CD4-positive, alpha-beta T cell treated with Interleukin-21 for 1 hour (primary cell): ENCODE measurements around the gene PKP4.

Experiments used
- DNase-seq: peaks from one replicate; pipeline ENCODE4 v3.0.0-alpha.2; 2020

PKP4 gene

GRCh38 chr2:158602027-158602426 is 145.3 kb downstream of the PKP4 start:
- no peak for DNase-seq

- DNase-seq: no peak
Observed at GRCh38 chr2:158603205-158603604, 146.5 kb downstream of the PKP4 start.

DNA sequence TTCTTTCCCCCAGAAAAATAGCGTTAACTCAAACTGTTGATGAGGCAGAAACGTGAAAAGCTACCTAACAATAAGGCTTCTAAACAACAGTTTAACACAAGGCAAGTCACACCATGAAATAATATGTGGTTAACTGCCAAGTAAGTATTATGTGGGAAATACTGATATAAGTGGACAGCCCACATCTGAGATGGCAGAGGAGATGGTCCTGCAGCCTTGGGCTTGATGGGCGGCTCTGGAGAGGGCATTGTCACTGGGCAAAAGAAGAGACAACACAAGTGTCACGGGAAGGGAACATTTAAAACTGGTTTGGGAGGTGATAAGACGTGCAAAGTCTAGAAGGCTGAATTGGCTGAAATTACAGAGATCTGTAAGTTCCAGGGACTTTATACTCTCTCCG is 147.2 kb downstream of the PKP4 start:
- no peak for DNase-seq

GRCh38 chr2:158610059-158610458 is 153.3 kb downstream of the PKP4 start:
- DNase-seq: no peak

- DNase-seq: no peak
Observed at GRCh38 chr2:158616480-158617000, 159.8 kb downstream of the PKP4 start.

DNA sequence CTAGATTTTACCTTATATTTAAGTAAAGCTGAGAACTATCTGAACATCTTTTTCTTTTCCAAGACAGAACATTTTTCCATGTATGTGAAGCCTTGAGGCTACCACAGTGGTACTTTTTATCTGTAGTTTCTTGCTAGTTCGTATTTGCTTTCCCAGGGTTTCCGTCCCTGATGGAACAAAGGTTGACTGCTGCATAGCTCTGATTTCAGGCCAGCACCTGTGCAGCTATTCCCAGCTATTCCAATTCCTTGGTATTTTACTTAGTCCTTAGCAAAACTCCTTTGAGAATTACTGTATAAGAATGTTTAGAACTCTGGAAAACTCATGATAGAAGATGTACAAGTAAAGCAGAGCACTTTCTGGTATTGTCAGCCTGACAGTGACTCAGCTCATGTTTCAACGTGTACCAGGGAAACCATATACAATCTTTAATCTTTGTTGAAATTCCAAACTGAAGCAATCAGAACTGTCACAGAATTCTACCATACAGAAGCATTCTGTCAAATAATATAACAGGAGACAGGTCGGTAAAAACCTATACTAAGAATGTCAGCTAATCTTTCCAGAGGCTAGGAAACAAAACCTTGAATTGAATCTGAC is 162.2 kb downstream of the PKP4 start:
- no peak for DNase-seq

DNA sequence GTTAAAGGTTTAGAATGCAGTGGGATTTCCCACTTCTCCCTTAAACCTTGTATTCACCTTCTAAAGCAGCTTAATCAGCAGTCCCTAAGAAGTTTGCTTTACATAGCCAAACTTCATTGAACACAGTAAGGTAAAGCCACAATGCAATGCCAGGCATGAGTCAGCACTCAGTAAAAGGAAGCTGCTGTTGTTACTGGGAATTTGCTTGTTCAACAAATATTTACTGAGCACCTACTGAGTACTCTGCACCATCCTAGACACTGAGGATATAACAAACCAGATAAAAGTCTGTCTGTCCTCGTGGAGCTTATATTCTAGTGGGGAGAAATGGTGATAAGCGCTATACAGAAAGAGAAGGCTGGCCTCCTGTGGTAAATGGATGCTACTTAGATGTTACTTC is 162.7 kb downstream of the PKP4 start:
- no peak for DNase-seq

DNA sequence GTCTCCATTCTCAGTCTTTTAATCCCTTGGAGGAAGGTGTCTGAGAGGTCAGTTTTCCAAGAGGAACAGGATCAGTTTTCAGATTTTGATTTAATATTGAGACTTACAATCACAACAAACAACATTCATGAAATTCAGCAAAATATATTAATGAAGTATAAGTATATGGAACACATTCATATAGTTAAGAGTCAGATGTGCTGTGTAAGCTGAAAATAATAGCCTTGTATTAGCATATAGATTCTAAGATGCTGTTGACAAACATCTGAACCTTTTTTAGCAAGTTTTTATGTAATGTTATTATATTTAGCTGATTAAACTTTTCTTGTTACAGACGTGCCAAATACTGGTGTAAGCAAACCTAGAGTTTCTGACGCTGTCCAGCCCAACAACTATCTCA is 163.9 kb downstream of the PKP4 start:
- DNase-seq: no peak

GRCh38 chr2:158624071-158624667 is 167.4 kb downstream of the PKP4 start:
- no peak for DNase-seq

DNA sequence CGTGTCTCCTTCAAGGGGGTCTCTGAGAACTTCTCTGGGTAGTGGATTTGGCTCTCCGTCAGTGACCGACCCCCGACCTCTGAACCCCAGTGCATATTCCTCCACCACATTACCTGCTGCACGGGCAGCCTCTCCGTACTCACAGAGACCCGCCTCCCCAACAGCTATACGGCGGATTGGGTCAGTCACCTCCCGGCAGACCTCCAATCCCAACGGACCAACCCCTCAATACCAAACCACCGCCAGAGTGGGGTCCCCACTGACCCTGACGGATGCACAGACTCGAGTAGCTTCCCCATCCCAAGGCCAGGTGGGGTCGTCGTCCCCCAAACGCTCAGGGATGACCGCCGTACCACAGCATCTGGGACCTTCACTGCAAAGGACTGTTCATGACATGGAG is 168.2 kb downstream of the PKP4 start:
- no peak for DNase-seq

GRCh38 chr2:158629116-158629515 is 172.4 kb downstream of the PKP4 start:
- no peak for DNase-seq

DNA sequence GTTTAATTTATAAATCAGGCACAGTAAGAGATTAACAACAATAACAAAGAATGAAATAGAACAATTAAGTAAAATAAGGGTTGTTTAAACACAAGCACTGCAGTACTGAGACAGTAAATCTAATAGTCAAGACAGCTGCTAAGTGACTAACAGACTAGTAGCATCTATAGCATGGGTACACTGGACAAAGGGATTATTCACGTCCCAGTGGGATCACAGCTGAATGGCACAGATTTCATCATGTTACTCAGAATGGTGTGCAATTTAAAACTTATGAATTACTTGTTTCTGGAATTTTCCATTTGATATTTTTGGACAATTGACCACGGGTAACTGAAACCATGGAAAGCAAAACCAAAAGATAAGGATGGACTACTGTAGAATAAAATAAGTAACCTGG is 176.5 kb downstream of the PKP4 start:
- DNase-seq: no peak

GRCh38 chr2:158634627-158635026 is 177.9 kb downstream of the PKP4 start:
- no peak for DNase-seq

GRCh38 chr2:158635961-158636601 is 179.3 kb downstream of the PKP4 start:
- DNase-seq: no peak

GRCh38 chr2:158637357-158637756 is 180.6 kb downstream of the PKP4 start:
- DNase-seq: no peak

DNA sequence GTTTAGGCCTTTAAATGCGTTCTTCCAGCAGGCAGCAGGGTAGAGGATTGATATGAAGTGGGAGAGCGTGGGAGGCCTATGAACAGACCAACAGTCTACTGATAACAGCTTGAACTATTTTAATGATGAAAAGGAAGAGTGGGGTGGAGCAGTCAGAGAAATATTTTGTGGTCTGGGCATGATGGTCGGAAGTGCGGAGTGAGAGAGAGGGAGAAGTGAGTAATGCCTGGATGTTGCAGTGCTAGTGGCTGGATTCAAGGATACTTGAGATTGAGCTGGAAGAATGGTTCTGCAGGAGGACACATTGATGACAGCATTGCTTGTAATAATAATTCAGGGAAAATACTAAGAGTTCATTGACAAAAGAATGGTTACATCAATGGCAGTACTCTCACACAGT is 187.4 kb downstream of the PKP4 start:
- no peak for DNase-seq

- no peak for DNase-seq
Observed at GRCh38 chr2:158645299-158645698, 188.5 kb downstream of the PKP4 start.

DNA sequence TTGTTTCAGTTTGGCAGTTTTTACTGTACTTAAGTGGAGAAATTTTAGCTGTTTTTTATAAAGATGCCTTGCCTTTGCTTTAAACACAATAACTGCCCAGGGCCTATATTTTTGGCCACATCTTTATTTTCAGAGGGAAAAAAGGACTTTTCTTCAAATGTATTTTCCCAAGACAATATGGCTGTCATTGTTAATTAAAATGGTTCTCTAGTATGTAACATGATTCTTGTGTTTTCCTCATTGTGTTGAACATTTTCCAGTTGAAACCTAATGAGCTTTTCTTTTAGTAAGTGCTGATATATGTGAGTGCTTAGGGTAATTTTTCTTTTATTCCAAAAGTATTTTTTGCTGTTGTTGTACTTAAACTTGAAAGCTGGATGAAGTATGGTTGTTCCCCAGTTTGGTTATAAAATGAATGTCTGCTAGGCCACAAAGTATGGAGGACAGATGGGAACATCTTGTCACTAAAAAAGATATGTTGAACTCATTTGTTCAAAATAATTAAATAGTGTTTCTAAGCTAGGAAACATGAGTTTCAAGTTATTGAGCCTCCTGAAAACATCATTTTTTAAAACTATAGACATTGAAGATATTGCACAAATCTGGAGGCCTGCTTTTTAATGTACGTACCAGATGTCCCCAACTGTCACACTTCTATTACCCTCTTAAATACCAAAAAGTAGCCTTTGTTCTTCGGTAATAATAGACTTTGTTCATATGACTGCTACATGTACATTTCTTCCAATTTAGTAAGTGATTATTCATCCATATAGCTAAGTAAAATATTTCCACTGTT is 190.9 kb downstream of the PKP4 start:
- DNase-seq: no peak

- no peak for DNase-seq
Observed at GRCh38 chr2:158649846-158650245, 193.1 kb downstream of the PKP4 start.

DNA sequence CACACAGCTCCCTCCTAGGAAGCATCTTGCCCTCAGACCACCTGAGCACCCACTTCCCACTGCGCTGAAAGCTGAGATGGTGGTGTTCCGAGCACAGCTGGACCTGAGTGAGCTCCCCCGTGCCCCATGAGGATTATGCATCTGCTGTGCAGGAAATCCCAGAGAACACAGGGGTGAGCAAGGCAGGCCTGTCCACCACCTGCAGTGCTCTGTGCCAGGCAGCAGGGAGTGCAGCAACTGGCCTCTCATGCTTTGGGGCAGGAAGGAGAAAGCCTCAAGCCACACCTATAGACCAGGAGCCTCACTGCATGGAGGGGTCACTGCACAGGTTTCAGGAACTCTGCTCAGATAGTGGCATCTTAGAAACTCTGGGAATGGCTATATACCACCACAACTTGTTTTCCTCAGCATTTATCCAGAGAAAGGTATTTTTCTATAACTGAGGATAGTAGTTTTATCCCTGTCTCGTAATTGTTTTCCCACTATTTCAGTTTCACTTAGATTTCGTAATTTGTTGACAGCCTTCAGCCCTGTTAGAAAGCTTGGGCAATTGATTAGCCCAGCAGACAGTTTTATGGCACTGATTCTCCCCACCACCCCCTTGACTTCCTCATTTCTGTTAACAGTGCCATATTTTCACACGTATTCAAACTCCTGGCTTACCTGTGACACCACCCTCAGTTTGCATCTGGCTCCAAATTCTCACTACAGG is 194.1 kb downstream of the PKP4 start:
- DNase-seq: no peak

GRCh38 chr2:158651358-158652057 is 194.8 kb downstream of the PKP4 start:
- DNase-seq: no peak

GRCh38 chr2:158655628-158656027 is 198.9 kb downstream of the PKP4 start:
- DNase-seq: no peak
